Transverse colon (tissue), 4 donors: ENCODE data around the gene CDC37. TPM values are rescaled to one million over a fixed set of nuclear protein-coding genes. Genes with fewer than 3 reads are reported as not detected.

ENCODE experiments used
- DNase-seq: peaks from one replicate; pipeline ENCODE4 v3.0.0-alpha.2; 2019
- H3K27ac ChIP-seq, 4 donors: fragments of 200-600 bp; sonication (generic); 2 replicates each; pipeline ENCODE4 v1.5.1; 2016 to 2018; ENCODE audit warnings: inconsistent platforms in 4 of 4
- H3K27me3 ChIP-seq: fragments of 200-600 bp; sonication (generic); 2 replicates; pipeline ENCODE4 v1.5.1; 2017; ENCODE audit warnings: inconsistent platforms
- H3K36me3 ChIP-seq, 4 donors: fragments of 200-600 bp; sonication (generic); 2 replicates each; pipeline ENCODE4 v1.5.1; 2017 to 2019; ENCODE audit warnings: inconsistent platforms in 4 of 4
- H3K4me1 ChIP-seq, 4 donors: fragments of 200-600 bp; sonication (generic); 2 replicates each; pipeline ENCODE4 v1.5.1; 2017 to 2020; ENCODE audit warnings: inconsistent platforms in 4 of 4
- H3K4me3 ChIP-seq, 4 donors: fragments of 200-600 bp; sonication (generic); 1 replicate in 1 of 4; 2 replicates in 3 of 4; pipeline versions ENCODE4 v1.5.1 to v1.6.1; 2017 to 2019; ENCODE audit warnings: inconsistent platforms in 4 of 4
- H3K9me3 ChIP-seq, 2 donors: fragments of 200-600 bp; sonication (generic); 2 replicates each; pipeline ENCODE4 v1.5.1; 2017 to 2019; ENCODE audit warnings: inconsistent platforms in 2 of 2
- CTCF ChIP-seq, 5 experiments: fragments of 200-600 bp in 3 of 5; fragments of 450-650 bp in 2 of 5; sonication (generic) in 3 of 5; IDR thresholded peaks; 1 replicate in 2 of 5; 2 replicates in 3 of 5; pipeline ENCODE4 v1.5.1; 2016 to 2017; ENCODE audit warnings: antibody characterized with exemption in 5 of 5, inconsistent platforms in 3 of 5, mild to moderate bottlenecking in 2 of 5, moderate library complexity in 1 of 5
- EP300 ChIP-seq: sonication (generic); formaldehyde crosslinking; IDR thresholded peaks from one replicate; pipeline ENCODE4 v1.6.1; 2017; ENCODE audit warnings: antibody characterized with exemption, low read depth
- POLR2A ChIP-seq: fragments of 450-650 bp; IDR thresholded peaks from one replicate; pipeline ENCODE4 v1.6.1; 2016; ENCODE audit warnings: antibody characterized with exemption, mild to moderate bottlenecking, moderate library complexity
- POLR2AphosphoS5 ChIP-seq, 3 donors: sonication (generic); formaldehyde crosslinking; IDR thresholded peaks; one replicate each; pipeline ENCODE4 v1.6.1; 2016; ENCODE audit warnings: antibody characterized with exemption in 3 of 3
- WGBS, 2 donors: methylation state at CpG; one replicate each; pipeline ENCODE4 v1.1.5; 2018; ENCODE audit warnings: low coverage in 1 of 2; 5-methylcytosine and 5-hydroxymethylcytosine counted together
- in situ Hi-C, 4 donors: fragments of 200-750 bp; cut with MboI; loops; one replicate each; pipeline versions ENCODE4 v1.15.0 to v1.15.1; 2017; ENCODE audit warnings: low sequenced_read_pairs in 3 of 4, low pct_ligation_motif_present in 1 of 4, low pct_unique_long_range_greater_than_20kb in 1 of 4
- intact Hi-C: fragments of 100-400 bp; cut with DNase I; formaldehyde crosslinking; loops from one replicate; pipeline ENCODE4 v1.15.1; 2023; ENCODE audit warnings: low total_unique reads
- total RNA-seq, 4 donors: library from RNA; depleted of rRNA; stranded (reverse); fragments of >200 nt; gene quantifications; one replicate each; pipeline ENCODE4 v1.1.0, GENCODE V29; 2016

Gene CDC37
- total RNA-seq: 100 to 1,000 TPM; 125 to 168 (median 162) TPM

GRCh38 chr19:10403137-10404021 lies at the start of gene CDC37:
Gene CDC37 (minus strand): TSS chr19:10403542. CDS start chr19:10403479, 63 bp downstream.
- Histone ChIP-seq H3K27ac (peak within 1 kb of the TSS; percentile 82 to 88 (median 84)), H3K36me3 (no peaks in the 10 kb centered on the region), H3K4me3 (peak within 1 kb of the TSS; percentile 68 to 83 (median 78)), H3K27me3 (peaks cover 40% of the 10 kb centered on the region), H3K9me3 (no peaks in the 10 kb centered on the region), H3K4me1 (peaks cover 23 to 43% (median 31%) of the 10 kb centered on the region in 4 donors)
- 0 to 1% methylated on average over 13 to 45 of the region's 69 CpGs for WGBS, 2 donors
- TF ChIP-seq POLR2AphosphoS5 (IDR thresholded peaks at IDR 0.05): peak; percentile 90 to 94 (median 92)
- peak; percentile 87 for TF ChIP-seq POLR2A
- no peak for TF ChIP-seq CTCF (IDR thresholded peaks at IDR 0.05)
- no peak for TF ChIP-seq EP300
- in situ Hi-C loops: no loop called here
- intact Hi-C loops: loop anchor here (2.0 kb wide), 1 partner anchor 73 kb away; no protein-coding TSS in a partner anchor
- DNase-seq: peak; percentile 98

- TF ChIP-seq POLR2AphosphoS5 (IDR thresholded peaks at IDR 0.05): no peak
- peak; percentile 71 for TF ChIP-seq EP300
- no peak for TF ChIP-seq CTCF (IDR thresholded peaks at IDR 0.05)
- TF ChIP-seq POLR2A: no peak
- Histone ChIP-seq H3K27ac (peak overlapping the region; percentile 61 to 91 (median 72)), H3K27me3 (no peaks in the 10 kb centered on the region), H3K9me3 (no peaks in the 10 kb centered on the region), H3K4me3 (peak overlapping the region in 1 of 4 donors; percentile 1), H3K36me3 (no peaks in the 10 kb centered on the region), H3K4me1 (peaks cover 0 to 15% (median 11%) of the 10 kb centered on the region in 4 donors)
- in situ Hi-C loops: no loop called here
- 69% methylated on average over 17 of the region's 25 CpGs; no CpG with 5 or more reads in 1 of the 2 donors for WGBS, 2 donors
- DNase-seq: peak; percentile 93
- intact Hi-C loops: no loop called here
Observed at GRCh38 chr19:10450853-10451609, 47.7 kb upstream of the CDC37 start.

- H3K27me3 ChIP-seq: no peaks in the 10 kb centered on the region
- 85 to 89% methylated on average over 2 to 14 of the region's 14 CpGs for WGBS, 2 donors
- H3K4me3 ChIP-seq: no peak overlapping the region
- in situ Hi-C loops (no loop called here), intact Hi-C loops (no loop called here)
- H3K4me1 ChIP-seq: peaks cover 0 to 15% (median 11%) of the 10 kb centered on the region in 4 donors
- H3K36me3 ChIP-seq: no peaks in the 10 kb centered on the region
- peak overlapping the region; percentile 33 to 91 (median 64) for H3K27ac ChIP-seq
- TF ChIP-seq POLR2A (no peak), CTCF (IDR thresholded peaks at IDR 0.05) (no peak), EP300 (no peak), POLR2AphosphoS5 (IDR thresholded peaks at IDR 0.05) (no peak)
- H3K9me3 ChIP-seq: no peaks in the 10 kb centered on the region
- no peak for DNase-seq
Observed at GRCh38 chr19:10450191-10450852, 47.0 kb upstream of the CDC37 start.

- no peaks in the 10 kb centered on the region for H3K27me3 ChIP-seq
- TF ChIP-seq POLR2AphosphoS5 (IDR thresholded peaks at IDR 0.05) (no peak), CTCF (IDR thresholded peaks at IDR 0.05) (no peak), EP300 (no peak), POLR2A (no peak)
- no peaks in the 10 kb centered on the region for H3K9me3 ChIP-seq
- intact Hi-C loops (no loop called here), in situ Hi-C loops (no loop called here)
- no peak for DNase-seq
- H3K4me1 ChIP-seq: peaks cover 0 to 15% (median 11%) of the 10 kb centered on the region in 4 donors
- H3K4me3 ChIP-seq: no peak overlapping the region
- 88 to 93% methylated on average over 1 to 7 of the region's 7 CpGs for WGBS, 2 donors
- no peaks in the 10 kb centered on the region for H3K36me3 ChIP-seq
- H3K27ac ChIP-seq: no peak overlapping the region
Observed at GRCh38 chr19:10449037-10449436, 45.7 kb upstream of the CDC37 start.
